Esophagus muscularis mucosa (tissue), 4 donors: ENCODE measurements around the gene ADCY3.

Experiments
- EP300 ChIP-seq: sonication (generic); formaldehyde crosslinking; IDR thresholded peaks from one replicate; pipeline ENCODE4 v1.6.1; 2017; ENCODE audit warnings: antibody characterized with exemption
- POLR2A ChIP-seq: fragments of 450-650 bp; IDR thresholded peaks from one replicate; pipeline ENCODE4 v1.6.1; 2017; ENCODE audit warnings: antibody characterized with exemption, moderate library complexity, mild to moderate bottlenecking, low read depth
- POLR2AphosphoS5 ChIP-seq, 2 donors: sonication (generic); formaldehyde crosslinking; IDR thresholded peaks; one replicate each; pipeline ENCODE4 v1.6.1; 2017; ENCODE audit warnings: antibody characterized with exemption in 2 of 2
- TF ChIP-seq, protein P1 (sequence below), 3 experiments: fragments of 200-600 bp in 2 of 3; fragments of 450-650 bp in 1 of 3; sonication (generic) in 2 of 3; IDR thresholded peaks; one replicate each; pipeline ENCODE4 v1.5.1; 2017 to 2019; ENCODE audit warnings: antibody characterized with exemption in 3 of 3, mild to moderate bottlenecking in 2 of 3, moderate library complexity in 1 of 3

GRCh38 chr2:24787532-24787931 is 132.5 kb downstream of the ADCY3 start:
- TF ChIP-seq, protein P1, sequence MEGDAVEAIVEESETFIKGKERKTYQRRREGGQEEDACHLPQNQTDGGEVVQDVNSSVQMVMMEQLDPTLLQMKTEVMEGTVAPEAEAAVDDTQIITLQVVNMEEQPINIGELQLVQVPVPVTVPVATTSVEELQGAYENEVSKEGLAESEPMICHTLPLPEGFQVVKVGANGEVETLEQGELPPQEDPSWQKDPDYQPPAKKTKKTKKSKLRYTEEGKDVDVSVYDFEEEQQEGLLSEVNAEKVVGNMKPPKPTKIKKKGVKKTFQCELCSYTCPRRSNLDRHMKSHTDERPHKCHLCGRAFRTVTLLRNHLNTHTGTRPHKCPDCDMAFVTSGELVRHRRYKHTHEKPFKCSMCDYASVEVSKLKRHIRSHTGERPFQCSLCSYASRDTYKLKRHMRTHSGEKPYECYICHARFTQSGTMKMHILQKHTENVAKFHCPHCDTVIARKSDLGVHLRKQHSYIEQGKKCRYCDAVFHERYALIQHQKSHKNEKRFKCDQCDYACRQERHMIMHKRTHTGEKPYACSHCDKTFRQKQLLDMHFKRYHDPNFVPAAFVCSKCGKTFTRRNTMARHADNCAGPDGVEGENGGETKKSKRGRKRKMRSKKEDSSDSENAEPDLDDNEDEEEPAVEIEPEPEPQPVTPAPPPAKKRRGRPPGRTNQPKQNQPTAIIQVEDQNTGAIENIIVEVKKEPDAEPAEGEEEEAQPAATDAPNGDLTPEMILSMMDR (IDR thresholded peaks at IDR 0.05), result no peak
- TF ChIP-seq EP300, result no peak
- no peak for TF ChIP-seq POLR2A
- TF ChIP-seq POLR2AphosphoS5 (IDR thresholded peaks at IDR 0.05), result no peak
